NCI-H146 (cell line): ENCODE data around the gene XXYLT1.

Source experiments
- DNase-seq: peaks from one replicate; lab custom pipeline; 2025; lab: John Stamatoyannopoulos, UW

The XXYLT1 gene

GRCh38 chr3:195025884-195026200, 245.1 kb downstream of the XXYLT1 start:
- DNase-seq = no peak

- no peak for DNase-seq
Observed at GRCh38 chr3:195025056-195025883, 245.7 kb downstream of the XXYLT1 start.

GRCh38 chr3:195023989-195024388, 247.0 kb downstream of the XXYLT1 start:
- no peak for DNase-seq

- DNase-seq = no peak
Observed at GRCh38 chr3:195023576-195023975, 247.4 kb downstream of the XXYLT1 start.

- no peak for DNase-seq
Observed at GRCh38 chr3:195021692-195022091, 249.3 kb downstream of the XXYLT1 start.

- DNase-seq = no peak
Observed at GRCh38 chr3:195020921-195021320, 250.0 kb downstream of the XXYLT1 start.

- DNase-seq = no peak
Observed at GRCh38 chr3:195020185-195020584, 250.8 kb downstream of the XXYLT1 start.

- DNase-seq = no peak
Observed at GRCh38 chr3:195019335-195019734, 251.6 kb downstream of the XXYLT1 start.
